GM19238 (cell line): ENCODE measurements around the gene NCOR2.

Source experiments
- DNase-seq: peaks from one replicate; pipeline ENCODE4 v3.0.0; 2011; ENCODE audit warnings: low spot score; ENCODE audit not compliant: insufficient read length

NCOR2 gene

DNA sequence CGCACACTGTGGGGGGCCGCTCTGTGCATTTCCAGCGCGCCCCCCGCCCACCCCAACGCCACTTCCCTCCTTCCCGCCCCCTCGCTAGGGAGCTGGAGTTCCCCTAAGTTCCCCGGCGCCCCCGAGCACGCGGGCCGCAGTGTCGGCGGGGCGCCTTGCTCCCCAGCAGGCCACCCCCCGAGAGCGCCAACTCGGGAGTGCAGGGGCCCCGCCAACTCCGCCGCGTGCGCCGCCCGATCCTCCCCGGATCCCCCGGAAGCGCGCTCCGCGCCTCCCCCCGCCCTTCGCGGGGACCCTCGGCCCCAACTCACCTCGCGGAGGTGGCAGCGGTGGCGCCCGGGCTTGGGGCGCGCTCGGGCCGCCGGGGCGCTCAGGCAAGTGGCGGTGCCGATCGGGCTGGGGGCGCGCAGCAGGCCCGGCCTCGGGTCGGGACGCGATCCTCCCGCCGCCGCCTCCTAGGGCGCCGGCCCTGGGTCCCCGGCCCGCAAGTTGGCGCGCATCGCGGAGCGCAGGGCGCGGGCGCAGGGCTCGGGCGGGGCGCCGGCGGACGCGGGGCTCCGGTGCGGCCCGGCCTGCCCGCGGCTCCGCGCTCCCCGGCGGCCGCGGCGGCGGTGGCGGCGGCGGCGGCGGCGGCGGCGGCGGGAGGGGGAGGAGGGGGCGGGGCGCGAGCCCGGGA is at the start of gene NCOR2:
Gene NCOR2 (minus strand): TSS at position 616 of the 676 bp plus-strand sequence. CDS start 72,361 bp downstream, outside the sequence.
- peak; percentile 68 for DNase-seq

- no peak for DNase-seq
These were observed 49.2 kb upstream of the NCOR2 start for GRCh38 chr12:124616394-124617221.

GRCh38 chr12:124614512-124615292 is 47.3 kb upstream of the NCOR2 start:
- DNase-seq, result no peak

DNA sequence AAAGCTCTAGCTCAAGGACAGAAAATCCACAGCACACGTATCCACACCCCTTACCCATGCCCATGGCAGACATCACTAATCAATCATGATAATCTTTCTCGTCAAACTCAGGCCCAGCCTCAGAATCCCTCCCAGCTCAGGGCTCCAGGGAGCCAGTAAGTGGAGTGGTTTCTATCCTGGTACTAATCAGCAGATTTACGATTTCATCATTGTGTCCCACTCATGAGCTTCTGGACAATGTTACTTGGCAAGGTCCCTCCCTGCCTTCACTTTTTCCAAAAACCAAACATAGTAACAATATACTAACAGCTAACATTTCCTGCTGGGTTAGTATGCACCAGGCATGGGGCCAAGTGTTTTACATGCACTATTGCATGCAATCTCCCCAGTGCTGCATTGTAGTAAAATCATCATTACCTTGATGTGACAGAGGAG is 45.8 kb upstream of the NCOR2 start:
- no peak for DNase-seq

DNA sequence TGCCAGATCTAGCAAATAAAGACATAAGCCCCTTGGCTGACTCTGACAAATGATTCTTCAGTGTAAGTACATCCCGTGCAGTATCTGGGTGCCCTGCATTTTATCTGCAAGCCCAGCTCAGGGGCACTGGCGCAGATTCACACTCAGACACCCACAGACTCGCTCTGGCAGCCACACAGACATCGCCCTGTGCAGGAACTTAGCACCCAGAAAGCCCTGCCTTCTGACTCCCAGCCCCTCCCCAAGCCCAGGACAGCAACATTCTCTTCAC is 44.9 kb upstream of the NCOR2 start:
- no peak for DNase-seq

GRCh38 chr12:124611559-124612409 is 44.4 kb upstream of the NCOR2 start:
- no peak for DNase-seq

DNA sequence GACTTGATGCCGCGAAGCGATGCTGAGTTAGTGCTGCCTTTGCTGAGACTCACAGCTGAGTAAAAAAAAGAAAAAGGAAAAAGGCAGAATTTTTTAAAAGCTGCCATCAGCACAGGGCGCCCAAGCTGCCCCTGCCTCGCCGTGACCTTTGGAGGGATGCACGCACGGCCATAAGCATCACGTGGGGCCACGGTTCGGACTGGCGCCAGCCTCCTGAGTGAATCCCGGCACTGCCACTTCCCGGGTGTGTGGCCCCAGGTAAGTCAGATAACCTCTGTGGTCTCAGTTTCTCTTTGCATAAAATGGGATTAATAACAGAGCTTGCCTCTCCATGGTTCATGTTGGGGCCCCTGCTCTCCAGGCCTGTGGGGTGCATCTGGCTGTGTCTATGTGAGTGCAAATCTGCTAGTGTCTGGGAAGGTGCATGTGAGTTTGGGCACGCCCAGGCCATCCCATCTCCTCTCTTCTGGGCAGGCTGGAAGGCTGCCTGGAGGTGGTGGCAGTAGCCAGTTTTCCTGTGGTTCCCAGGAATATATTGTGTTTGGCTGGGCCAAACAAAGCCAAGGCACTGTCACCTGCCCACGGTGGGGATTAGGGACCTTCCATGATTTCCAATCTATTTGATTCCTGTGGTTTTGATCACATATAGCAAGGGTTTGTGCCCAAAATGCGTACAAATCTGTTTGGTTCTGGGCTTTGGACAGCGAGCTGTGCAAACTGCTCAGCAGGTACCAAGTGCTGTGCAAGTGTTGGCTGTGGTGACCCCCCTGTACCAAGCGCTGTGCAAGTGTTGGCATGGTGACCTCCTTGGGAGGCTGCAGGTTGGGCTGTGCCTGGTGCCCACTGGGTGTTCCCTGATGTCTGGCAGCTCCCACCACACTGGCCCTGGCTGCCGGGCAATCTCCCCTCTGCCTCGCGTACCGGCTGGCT is 43.5 kb upstream of the NCOR2 start:
- no peak for DNase-seq

GRCh38 chr12:124610021-124610612 is 42.7 kb upstream of the NCOR2 start:
- no peak for DNase-seq

- DNase-seq, result peak; percentile 77
These were observed 41.9 kb upstream of the NCOR2 start for GRCh38 chr12:124609041-124609989.

DNA sequence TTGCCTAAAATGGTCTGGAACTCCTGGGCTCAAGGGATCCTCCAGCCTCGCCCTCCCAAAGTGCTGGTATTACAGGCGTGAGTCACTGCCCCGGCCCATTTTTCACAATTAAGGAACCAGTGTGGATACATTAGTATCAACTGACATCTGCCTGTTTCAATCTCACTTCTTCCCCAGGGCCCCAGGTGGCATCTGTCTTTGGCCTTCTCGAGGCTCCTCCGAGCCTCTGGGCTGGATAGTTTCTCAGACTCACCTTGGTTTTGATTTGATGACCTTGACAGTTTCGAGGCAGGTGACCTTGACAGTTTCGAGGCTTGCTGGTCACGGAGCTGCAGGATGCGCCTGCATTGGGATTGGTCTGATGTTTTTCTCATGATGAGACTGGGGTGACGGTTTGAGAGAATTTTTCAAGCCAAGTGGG is 41.0 kb upstream of the NCOR2 start:
- DNase-seq, result peak; percentile 44

GRCh38 chr12:124607681-124608425 is 40.4 kb upstream of the NCOR2 start:
- no peak for DNase-seq

DNA sequence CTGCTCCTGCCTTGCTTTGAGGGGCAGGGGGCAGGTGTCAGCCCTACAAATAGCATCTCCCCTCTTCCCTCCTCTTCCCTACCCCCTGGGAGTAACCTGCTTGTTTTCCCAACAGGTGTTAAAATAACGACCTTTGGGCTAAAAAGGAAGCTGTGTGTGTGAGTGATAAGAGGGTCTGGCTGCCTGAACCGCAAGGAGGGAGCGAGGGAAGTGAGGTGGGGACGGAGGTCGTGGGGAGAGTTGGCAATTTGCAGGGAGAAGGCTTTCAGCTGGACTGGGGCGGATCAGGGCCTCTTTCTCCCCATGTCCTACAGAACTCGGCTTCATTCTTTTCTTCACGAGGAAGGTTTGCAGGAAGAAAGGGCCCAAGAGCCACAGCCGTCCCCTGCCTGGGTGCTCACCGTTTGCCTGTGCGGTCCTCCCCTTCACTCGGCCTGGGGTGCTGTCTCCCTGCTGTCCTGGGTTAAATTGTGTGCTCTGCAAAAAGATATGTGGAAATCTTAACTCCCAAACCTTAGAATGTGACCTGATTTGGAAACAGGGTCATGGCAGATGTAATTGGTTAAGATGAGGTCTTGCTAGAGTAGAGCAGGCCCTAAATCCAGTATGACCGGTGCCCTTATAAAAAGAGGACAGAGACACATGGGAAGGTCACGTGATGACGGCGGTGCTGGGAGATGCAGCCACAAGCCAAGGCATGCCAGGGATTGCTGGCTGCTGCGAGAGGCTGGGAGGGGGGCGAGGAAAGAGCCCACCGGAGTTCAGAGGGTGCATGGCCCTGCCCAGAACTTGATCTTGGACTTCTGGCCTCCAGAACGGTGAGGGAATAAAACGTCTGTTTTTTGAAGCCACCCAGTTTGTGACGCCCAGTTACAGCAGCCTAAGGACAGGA is 38.7 kb upstream of the NCOR2 start:
- DNase-seq, result no peak

DNA sequence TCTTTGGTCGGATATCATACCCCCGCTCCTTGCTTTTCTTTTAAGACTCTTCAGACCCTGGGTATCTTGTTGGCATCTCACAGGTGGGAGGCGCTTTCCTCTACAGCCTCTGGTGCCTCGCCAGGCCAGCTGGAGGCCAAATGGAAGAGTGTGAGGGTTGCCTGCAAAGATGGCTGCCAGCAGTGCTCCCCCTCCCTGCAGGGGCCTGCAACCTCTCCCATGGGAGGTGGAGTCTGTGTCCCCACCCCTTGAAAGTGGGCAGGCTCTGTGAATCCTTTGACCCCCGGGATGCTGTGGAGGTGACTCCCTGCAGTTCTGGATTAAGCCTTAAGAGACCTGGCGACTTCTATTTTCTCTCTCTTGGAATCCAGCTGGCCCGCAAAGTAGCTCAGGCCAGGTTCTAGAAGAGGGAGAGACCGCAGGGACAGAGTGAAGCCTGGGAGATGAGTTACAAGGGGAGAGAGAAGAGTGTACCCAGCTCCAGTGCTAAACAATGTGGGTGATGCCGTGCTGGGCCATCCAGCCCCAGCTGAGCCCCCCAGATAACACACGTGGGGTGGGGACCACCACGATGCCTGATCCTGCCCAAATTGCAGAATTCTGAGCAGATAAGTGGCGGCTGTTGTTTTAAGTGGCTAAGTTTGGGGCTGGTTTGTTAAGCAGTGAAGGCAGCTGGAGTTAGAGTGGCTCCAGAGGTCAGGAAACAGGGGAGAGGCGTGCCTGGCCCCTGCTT is 37.9 kb upstream of the NCOR2 start:
- DNase-seq, result no peak

- no peak for DNase-seq
These were observed 36.9 kb upstream of the NCOR2 start for GRCh38 chr12:124604264-124604680.

- no peak for DNase-seq
These were observed 36.4 kb upstream of the NCOR2 start for GRCh38 chr12:124603831-124604251.

- DNase-seq, result no peak
These were observed 35.7 kb upstream of the NCOR2 start for GRCh38 chr12:124603100-124603541.
